ENCODE data around the gene FES. TPM values are rescaled to one million over a fixed set of nuclear protein-coding genes. Genes with fewer than 3 reads are reported as not detected.
A peak's percentile ranks its signal among the peaks of the same experiment; 100 is the strongest.

Gene FES
- total RNA-seq, 6 experiments from 2014 or later: 11.5 to 36.5 (median 18.5) TPM

- WGBS (ENCODE audit: insufficient coverage, low coverage, low lambda C conversion rate, missing lambda C conversion rate): 13% methylated on average over 3 of the region's 5 CpGs
- Histone ChIP-seq H3K36me3 (no peaks in the 10 kb centered on the region), H3K27me3 (no peaks in the 10 kb centered on the region), H3K9me3 (no peaks in the 10 kb centered on the region), H3K4me3 (no peak overlapping the region), H3K27ac (peak overlapping the region; percentile 52 to 94 (median 91)), H3K4me1 (peaks cover 0 to 63% (median 29%) of the 10 kb centered on the region in 4 donors)
- peak; percentile 78 to 94 (median 92) for DNase-seq
- intact Hi-C loops (cut with DNase I): no loop called here
- ATAC-seq: peak; percentile 53 to 74 (median 68)
- TF ChIP-seq POLR2A (IDR thresholded peaks at IDR 0.05): peak; percentile 57
- no peak for TF ChIP-seq CTCF (IDR thresholded peaks at IDR 0.05)
These were observed 21.1 kb upstream of the FES start for GRCh38 chr15:90862964-90863778.

- H3K9me3 ChIP-seq: no peaks in the 10 kb centered on the region
- 66% methylated on average over 4 of the region's 4 CpGs for WGBS (ENCODE audit: insufficient coverage, low coverage, low lambda C conversion rate, missing lambda C conversion rate)
- peaks cover 0 to 58% (median 29%) of the 10 kb centered on the region in 4 donors for H3K4me1 ChIP-seq
These were observed 20.3 kb upstream of the FES start for GRCh38 chr15:90863987-90864386.

GRCh38 chr15:90864507-90864906 is 19.8 kb upstream of the FES start:
- DNase-seq: no peak
- peaks cover 0 to 56% (median 28%) of the 10 kb centered on the region in 4 donors for H3K4me1 ChIP-seq
- H3K4me3 ChIP-seq: no peak overlapping the region
- ATAC-seq: no peak
- WGBS (ENCODE audit: insufficient coverage, low coverage, low lambda C conversion rate, missing lambda C conversion rate): no CpG with 5 or more reads among the region's 10 CpGs
- peak overlapping the region in 2 of 3 donors; percentile 91 to 94 for H3K27ac ChIP-seq
- no peaks in the 10 kb centered on the region for H3K27me3 ChIP-seq
- no peaks in the 10 kb centered on the region for H3K9me3 ChIP-seq
- no peaks in the 10 kb centered on the region for H3K36me3 ChIP-seq
- intact Hi-C loops (cut with DNase I): no loop called here
- TF ChIP-seq CTCF (IDR thresholded peaks at IDR 0.05) (no peak), POLR2A (IDR thresholded peaks at IDR 0.05) (no peak)

More at GRCh38 chr15:90863987-90864386, 20.3 kb upstream of the FES start:
- intact Hi-C loops (cut with DNase I): no loop called here
- Histone ChIP-seq H3K27ac (peak overlapping the region; percentile 52 to 94 (median 91)), H3K4me3 (no peak overlapping the region), H3K36me3 (no peaks in the 10 kb centered on the region), H3K27me3 (no peaks in the 10 kb centered on the region)
- ATAC-seq: no peak
- DNase-seq: no peak
- TF ChIP-seq POLR2A (IDR thresholded peaks at IDR 0.05) (no peak), CTCF (IDR thresholded peaks at IDR 0.05) (no peak)

GRCh38 chr15:90865702-90866101 is 18.6 kb upstream of the FES start:
- Histone ChIP-seq H3K27me3 (no peaks in the 10 kb centered on the region), H3K36me3 (no peaks in the 10 kb centered on the region), H3K9me3 (no peaks in the 10 kb centered on the region), H3K27ac (no peak overlapping the region), H3K4me3 (no peak overlapping the region), H3K4me1 (peaks cover 0 to 53% (median 26%) of the 10 kb centered on the region in 4 donors)
- WGBS (ENCODE audit: insufficient coverage, low coverage, low lambda C conversion rate, missing lambda C conversion rate): 94% methylated on average over 4 of the region's 4 CpGs
- intact Hi-C loops (cut with DNase I): no loop called here
- TF ChIP-seq POLR2A (IDR thresholded peaks at IDR 0.05) (no peak), CTCF (IDR thresholded peaks at IDR 0.05) (no peak)
- ATAC-seq (no peak), DNase-seq (no peak)
